Neural crest cell (in vitro differentiated cells): ENCODE data around the gene ZFX. TPM values are rescaled to one million over a fixed set of nuclear protein-coding genes. Genes with fewer than 3 reads are reported as not detected.
A peak's percentile ranks its signal among the peaks of the same experiment; 100 is the strongest.

Experiments
- DNase-seq: peaks from one replicate; pipeline ENCODE4 v3.0.0; 2021; ENCODE audit warnings: low read depth, mixed read lengths, low spot score
- H3K27ac Mint-ChIP-seq: one replicate; pipeline ENCODE4 v1.8.0; 2021; ENCODE audit warnings: mild to moderate bottlenecking, mixed read lengths; ENCODE audit not compliant: unreplicated experiment
- H3K27me3 Mint-ChIP-seq: 2 replicates; pipeline ENCODE4 v1.8.0; 2021; ENCODE audit warnings: low read depth, mild to moderate bottlenecking, mixed read lengths
- H3K36me3 Mint-ChIP-seq: 2 replicates; pipeline ENCODE4 v1.8.0; 2021; ENCODE audit warnings: low read depth, mild to moderate bottlenecking, mixed read lengths
- H3K4me1 Mint-ChIP-seq: 2 replicates; pipeline ENCODE4 v1.8.0; 2021; ENCODE audit warnings: mixed read lengths
- H3K4me3 Mint-ChIP-seq: one replicate; pipeline ENCODE4 v1.8.0; 2021; ENCODE audit warnings: mild to moderate bottlenecking, mixed read lengths
- H3K9me3 Mint-ChIP-seq: 2 replicates; pipeline ENCODE4 v1.8.0; 2021; ENCODE audit warnings: mixed read lengths
- total RNA-seq: library from RNA; stranded (reverse); gene quantifications from 2 replicates; pipeline ENCODE4 v1.2.1, GENCODE V29; 2021
- TF ChIP-seq, protein P1 (sequence below): fragments of 200-600 bp; sonication (generic); conservative IDR thresholded peaks from 2 replicates; pipeline ENCODE4 v1.5.0; 2021; ENCODE audit warnings: antibody characterized with exemption, mild to moderate bottlenecking

ZFX gene
- total RNA-seq, 1 donor from 2014 or later, result 83.6 TPM

DNA sequence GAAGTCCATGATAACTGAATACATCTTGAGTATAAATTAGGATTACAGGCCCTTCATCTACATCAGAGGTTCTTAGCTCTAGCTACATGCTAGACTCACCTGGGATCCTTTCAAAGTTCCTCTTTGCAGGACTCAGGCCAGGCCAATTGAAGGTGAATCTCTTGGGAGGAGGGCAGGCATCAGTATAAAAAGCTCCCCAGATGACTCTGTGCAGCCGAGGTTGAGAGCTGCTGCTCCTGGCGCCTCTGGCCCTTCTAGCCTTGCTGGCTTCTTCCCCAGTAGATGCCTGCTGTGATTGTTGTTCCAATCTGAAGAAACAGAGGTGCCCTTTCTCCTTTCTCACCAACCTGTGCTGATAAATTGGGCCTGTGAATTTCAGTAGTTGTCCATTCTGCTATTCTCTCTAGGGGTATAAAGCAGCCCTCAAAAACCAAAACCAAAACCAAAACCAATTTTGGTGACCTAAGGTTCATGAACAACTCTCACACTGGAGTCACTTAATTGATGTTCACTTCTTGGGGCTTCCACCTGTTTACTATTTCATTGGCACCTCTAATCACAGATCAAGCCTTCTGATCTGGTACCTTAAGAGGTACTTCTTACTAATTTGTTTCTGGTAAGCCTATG lies 85.7 kb downstream of the ZFX start:
- no peak overlapping the region for H3K4me3 Mint-ChIP-seq
- DNase-seq, result no peak
- H3K9me3 Mint-ChIP-seq, result peaks cover 2% of the 10 kb centered on the region
- H3K4me1 Mint-ChIP-seq, result peaks cover 6% of the 10 kb centered on the region
- H3K27ac Mint-ChIP-seq, result no peak overlapping the region
- peaks cover 2% of the 10 kb centered on the region for H3K27me3 Mint-ChIP-seq
- H3K36me3 Mint-ChIP-seq, result no peaks in the 10 kb centered on the region
- TF ChIP-seq, protein P1, sequence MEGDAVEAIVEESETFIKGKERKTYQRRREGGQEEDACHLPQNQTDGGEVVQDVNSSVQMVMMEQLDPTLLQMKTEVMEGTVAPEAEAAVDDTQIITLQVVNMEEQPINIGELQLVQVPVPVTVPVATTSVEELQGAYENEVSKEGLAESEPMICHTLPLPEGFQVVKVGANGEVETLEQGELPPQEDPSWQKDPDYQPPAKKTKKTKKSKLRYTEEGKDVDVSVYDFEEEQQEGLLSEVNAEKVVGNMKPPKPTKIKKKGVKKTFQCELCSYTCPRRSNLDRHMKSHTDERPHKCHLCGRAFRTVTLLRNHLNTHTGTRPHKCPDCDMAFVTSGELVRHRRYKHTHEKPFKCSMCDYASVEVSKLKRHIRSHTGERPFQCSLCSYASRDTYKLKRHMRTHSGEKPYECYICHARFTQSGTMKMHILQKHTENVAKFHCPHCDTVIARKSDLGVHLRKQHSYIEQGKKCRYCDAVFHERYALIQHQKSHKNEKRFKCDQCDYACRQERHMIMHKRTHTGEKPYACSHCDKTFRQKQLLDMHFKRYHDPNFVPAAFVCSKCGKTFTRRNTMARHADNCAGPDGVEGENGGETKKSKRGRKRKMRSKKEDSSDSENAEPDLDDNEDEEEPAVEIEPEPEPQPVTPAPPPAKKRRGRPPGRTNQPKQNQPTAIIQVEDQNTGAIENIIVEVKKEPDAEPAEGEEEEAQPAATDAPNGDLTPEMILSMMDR, result no peak

DNA sequence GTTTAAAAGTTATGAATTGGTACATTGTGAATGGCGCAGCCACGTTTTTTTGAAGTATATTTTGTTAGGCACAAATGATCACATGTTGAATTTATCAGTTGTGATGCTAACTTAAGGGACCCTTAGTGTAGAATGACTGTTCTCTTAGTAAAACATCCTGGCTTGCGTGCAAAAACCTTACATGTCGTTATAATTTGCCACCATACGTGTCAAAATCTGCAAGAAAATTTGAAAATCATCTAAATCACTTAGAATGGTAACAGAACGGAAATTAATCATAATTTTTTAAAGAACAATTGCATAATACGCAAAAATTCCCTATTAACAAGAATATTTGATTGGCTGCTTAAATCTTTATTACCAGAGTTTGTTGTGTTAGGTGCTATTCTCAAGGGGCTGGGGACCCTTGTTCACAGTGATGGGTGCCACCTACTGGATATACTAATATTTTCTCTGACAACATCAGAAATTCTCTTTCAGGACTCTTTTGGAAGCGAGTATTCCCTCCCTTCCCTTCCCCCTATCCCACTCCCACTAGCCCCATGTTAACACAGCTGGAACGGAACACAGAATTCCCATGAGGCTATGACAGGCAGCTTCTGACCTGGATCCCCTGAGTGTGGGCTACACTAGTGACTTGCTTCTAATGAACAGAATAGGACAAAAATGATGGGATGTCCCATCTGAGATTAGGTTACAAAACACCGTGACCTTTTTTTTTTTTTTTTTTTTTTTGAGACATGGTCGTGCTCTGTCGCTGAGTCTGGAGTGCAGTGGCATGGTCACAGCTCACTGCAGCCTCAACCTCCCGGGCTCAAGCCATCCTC lies 92.5 kb downstream of the ZFX start:
- Mint-ChIP-seq H3K27ac (no peak overlapping the region), H3K27me3 (peaks cover 22% of the 10 kb centered on the region), H3K4me3 (no peak overlapping the region), H3K4me1 (peaks cover 5% of the 10 kb centered on the region), H3K36me3 (no peaks in the 10 kb centered on the region), H3K9me3 (peaks cover 2% of the 10 kb centered on the region)
- DNase-seq, result no peak
- TF ChIP-seq, protein P1, result peak; percentile 64

DNA sequence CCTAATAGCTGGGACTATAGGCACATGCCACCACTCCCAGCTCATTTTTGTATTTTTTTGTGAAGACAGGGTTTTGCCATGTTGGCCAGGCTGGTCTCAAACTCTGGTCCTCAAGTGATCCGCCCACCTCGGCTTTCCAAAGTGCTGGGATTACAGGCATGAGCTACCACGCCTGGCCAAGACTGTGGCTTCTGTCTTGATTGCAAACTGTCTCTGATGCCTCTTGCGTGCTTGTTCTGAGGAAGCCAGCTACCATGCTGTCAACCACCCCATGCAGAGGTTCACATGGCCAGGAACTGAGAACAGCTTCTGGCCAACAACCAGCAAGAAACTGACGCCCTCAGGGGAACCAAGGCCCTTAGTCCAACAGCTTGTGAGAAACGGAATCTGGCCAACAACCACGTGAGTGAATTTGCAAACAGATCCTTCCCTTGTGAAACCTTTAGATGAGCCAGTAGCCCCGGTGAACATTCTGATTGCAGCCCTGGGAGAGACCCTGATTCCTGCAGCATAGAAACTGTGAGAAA lies 93.2 kb downstream of the ZFX start:
- Mint-ChIP-seq H3K4me3 (no peak overlapping the region), H3K27me3 (peaks cover 22% of the 10 kb centered on the region), H3K4me1 (peaks cover 5% of the 10 kb centered on the region), H3K36me3 (no peaks in the 10 kb centered on the region), H3K9me3 (peaks cover 1% of the 10 kb centered on the region), H3K27ac (no peak overlapping the region)
- DNase-seq, result no peak
- TF ChIP-seq, protein P1, result no peak

DNA sequence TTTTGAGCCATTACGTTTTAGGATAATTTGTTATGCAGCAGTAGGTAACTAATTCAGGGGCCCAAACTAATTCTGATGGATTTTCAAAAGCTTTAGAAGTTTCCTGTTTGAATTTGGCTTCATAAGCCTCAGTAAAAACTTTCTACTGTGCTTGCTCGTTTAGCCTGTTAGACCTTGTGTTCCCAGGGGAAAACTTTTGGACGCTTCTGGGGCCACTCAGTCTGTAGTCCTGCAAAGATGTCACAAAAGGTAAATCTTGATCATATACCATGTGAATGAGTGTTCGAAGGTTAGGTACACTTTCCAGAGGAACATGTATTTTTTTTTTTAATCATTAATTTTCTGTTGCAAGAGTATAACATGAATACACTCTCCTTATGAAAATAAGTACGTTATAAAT lies 93.7 kb downstream of the ZFX start:
- H3K9me3 Mint-ChIP-seq, result no peaks in the 10 kb centered on the region
- no peaks in the 10 kb centered on the region for H3K36me3 Mint-ChIP-seq
- H3K4me3 Mint-ChIP-seq, result no peak overlapping the region
- H3K4me1 Mint-ChIP-seq, result peaks cover 5% of the 10 kb centered on the region
- H3K27me3 Mint-ChIP-seq, result peaks cover 22% of the 10 kb centered on the region
- DNase-seq, result no peak
- H3K27ac Mint-ChIP-seq, result no peak overlapping the region
- TF ChIP-seq, protein P1, result no peak

DNA sequence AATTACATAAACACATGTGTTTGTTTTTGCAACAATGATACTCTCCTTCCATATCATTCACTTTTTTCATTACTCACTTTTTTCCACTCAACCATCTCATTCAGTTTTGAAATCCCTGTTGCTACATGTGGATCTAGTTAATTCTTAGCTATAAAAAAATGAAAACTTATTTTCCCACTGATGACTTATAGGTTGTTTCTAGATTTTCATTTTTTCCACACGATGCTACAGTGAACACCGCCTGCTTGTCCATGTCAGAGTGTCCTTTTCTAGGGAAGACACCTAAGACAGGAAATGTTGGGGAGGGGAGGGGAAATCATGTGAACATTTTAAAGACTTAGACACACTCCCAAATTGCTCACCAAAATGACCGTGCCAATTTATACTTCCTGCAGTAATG lies 94.2 kb downstream of the ZFX start:
- Mint-ChIP-seq H3K4me1 (peaks cover 5% of the 10 kb centered on the region), H3K4me3 (no peak overlapping the region), H3K27me3 (peaks cover 20% of the 10 kb centered on the region), H3K36me3 (no peaks in the 10 kb centered on the region), H3K9me3 (no peaks in the 10 kb centered on the region), H3K27ac (no peak overlapping the region)
- DNase-seq, result no peak
- TF ChIP-seq, protein P1, result no peak
